RWPE1 (cell line): ENCODE measurements around the gene TACC2.

ENCODE experiments used
- CTCF ChIA-PET: fragments of 350-600 bp; sonication (Branson Sonifier 250); formaldehyde crosslinking; extraction: SDS; loops from one replicate; lab custom pipeline; 2021; lab: Yijun Ruan, JAX
- POLR2A ChIA-PET: fragments of 400-600 bp; formaldehyde crosslinking; extraction: SDS; loops from one replicate; lab custom pipeline; 2020; ENCODE audit warnings: antibody characterized with exemption; ENCODE audit not compliant: low non-redundant PET; lab: Yijun Ruan, JAX
- DNase-seq: peaks from one replicate; pipeline ENCODE4 v3.0.0; 2012; ENCODE audit warnings: low spot score
- H3K27ac ChIP-seq: fragments of 450-650 bp; 2 replicates; pipeline ENCODE4 v1.5.1; 2017
- TF ChIP-seq, protein P1 (sequence below): fragments of 450-650 bp; conservative IDR thresholded peaks from 2 replicates; pipeline ENCODE4 v1.5.1; 2017; ENCODE audit warnings: low read depth, mild to moderate bottlenecking

Gene TACC2

DNA sequence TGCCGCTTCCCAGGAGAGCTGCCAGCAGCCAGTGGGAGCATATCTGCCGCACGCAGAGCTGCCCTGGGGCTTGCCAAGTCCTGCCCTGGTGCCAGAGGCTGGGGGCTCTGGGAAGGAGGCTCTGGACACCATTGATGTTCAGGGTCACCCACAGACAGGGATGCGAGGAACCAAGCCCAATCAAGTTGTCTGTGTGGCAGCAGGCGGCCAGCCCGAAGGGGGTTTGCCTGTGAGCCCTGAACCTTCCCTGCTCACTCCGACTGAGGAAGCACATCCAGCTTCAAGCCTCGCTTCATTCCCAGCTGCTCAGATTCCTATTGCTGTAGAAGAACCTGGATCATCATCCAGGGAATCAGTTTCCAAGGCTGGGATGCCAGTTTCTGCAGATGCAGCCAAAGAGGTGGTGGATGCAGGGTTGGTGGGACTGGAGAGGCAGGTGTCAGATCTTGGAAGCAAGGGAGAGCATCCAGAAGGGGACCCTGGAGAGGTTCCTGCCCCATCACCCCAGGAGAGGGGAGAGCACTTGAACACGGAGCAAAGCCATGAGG lies 94.6 kb downstream of the TACC2 start:
- POLR2A ChIA-PET, result no interaction called here
- TF ChIP-seq, protein P1, sequence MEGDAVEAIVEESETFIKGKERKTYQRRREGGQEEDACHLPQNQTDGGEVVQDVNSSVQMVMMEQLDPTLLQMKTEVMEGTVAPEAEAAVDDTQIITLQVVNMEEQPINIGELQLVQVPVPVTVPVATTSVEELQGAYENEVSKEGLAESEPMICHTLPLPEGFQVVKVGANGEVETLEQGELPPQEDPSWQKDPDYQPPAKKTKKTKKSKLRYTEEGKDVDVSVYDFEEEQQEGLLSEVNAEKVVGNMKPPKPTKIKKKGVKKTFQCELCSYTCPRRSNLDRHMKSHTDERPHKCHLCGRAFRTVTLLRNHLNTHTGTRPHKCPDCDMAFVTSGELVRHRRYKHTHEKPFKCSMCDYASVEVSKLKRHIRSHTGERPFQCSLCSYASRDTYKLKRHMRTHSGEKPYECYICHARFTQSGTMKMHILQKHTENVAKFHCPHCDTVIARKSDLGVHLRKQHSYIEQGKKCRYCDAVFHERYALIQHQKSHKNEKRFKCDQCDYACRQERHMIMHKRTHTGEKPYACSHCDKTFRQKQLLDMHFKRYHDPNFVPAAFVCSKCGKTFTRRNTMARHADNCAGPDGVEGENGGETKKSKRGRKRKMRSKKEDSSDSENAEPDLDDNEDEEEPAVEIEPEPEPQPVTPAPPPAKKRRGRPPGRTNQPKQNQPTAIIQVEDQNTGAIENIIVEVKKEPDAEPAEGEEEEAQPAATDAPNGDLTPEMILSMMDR, result no peak
- H3K27ac ChIP-seq, result peak overlapping the region; percentile 99
- CTCF ChIA-PET, result no interaction called here
- no peak for DNase-seq

DNA sequence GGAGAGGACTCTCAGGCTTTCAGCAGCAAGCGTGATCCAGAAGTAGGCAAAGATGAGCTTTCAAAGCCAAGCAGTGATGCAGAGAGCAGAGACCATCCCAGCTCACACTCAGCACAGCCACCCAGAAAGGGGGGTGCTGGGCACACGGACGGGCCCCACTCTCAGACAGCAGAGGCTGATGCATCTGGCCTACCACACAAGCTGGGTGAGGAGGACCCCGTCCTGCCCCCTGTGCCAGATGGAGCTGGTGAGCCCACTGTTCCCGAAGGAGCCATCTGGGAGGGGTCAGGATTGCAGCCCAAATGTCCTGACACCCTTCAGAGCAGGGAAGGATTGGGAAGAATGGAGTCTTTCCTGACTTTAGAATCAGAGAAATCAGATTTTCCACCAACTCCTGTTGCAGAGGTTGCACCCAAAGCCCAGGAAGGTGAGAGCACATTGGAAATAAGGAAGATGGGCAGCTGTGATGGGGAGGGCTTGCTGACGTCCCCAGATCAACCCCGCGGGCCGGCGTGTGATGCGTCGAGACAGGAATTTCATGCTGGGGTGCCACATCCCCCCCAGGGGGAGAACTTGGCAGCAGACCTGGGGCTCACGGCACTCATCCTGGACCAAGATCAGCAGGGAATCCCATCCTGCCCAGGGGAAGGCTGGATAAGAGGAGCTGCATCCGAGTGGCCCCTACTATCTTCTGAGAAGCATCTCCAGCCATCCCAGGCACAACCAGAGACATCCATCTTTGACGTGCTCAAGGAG lies 95.5 kb downstream of the TACC2 start:
- DNase-seq, result no peak
- ChIA-PET POLR2A (interaction anchor here (1.7 kb wide), 1 partner anchor 29 kb away, joined by 7 read pairs; no protein-coding TSS in a partner anchor), CTCF (no interaction called here)

DNA sequence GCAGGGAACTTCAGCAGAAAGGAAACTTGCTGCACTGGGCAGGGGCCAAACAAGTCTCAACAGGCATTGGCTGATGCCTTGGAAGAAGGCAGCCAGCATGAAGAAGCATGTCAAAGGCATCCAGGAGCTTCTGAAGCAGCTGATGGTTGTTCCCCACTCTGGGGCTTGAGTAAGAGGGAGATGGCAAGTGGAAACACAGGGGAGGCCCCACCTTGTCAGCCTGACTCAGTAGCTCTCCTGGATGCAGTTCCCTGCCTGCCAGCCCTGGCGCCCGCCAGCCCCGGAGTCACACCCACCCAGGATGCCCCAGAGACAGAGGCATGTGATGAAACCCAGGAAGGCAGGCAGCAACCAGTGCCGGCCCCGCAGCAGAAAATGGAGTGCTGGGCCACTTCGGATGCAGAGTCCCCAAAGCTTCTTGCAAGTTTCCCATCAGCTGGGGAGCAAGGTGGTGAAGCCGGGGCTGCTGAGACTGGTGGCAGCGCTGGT lies 96.5 kb downstream of the TACC2 start:
- DNase-seq, result peak; percentile 95
- TF ChIP-seq, protein P1, result no peak
- CTCF ChIA-PET, result interaction anchor here (0.8 to 1.3 kb wide), 3 partner anchors 27 to 34 kb away, joined by 4 to 10 read pairs (median 5); no protein-coding TSS in a partner anchor
- POLR2A ChIA-PET, result interaction anchor here (0.7 to 1.7 kb wide), 3 partner anchors 16 to 28 kb away, joined by 3 to 7 read pairs (median 4); no protein-coding TSS in a partner anchor
- peak overlapping the region; percentile 99 for H3K27ac ChIP-seq

More for the DNA sequence above, 95.5 kb downstream of the TACC2 start:
- TF ChIP-seq, protein P1, result no peak
- peak overlapping the region; percentile 99 for H3K27ac ChIP-seq

- H3K27ac ChIP-seq, result peak overlapping the region; percentile 99
- POLR2A ChIA-PET, result interaction anchor here (0.5 to 1.7 kb wide), 3 partner anchors 23 to 117 kb away, joined by 3 to 8 read pairs (median 7); no protein-coding TSS in a partner anchor
- CTCF ChIA-PET, result interaction anchor here (0.6 to 1.8 kb wide), 6 partner anchors 23 to 285 kb away, joined by 3 to 10 read pairs (median 4); partner anchors contain the start of gene NSMCE4A
- DNase-seq, result no peak
- TF ChIP-seq, protein P1, result no peak
Observed at GRCh38 chr10:122086416-122087240, 97.7 kb downstream of the TACC2 start.

GRCh38 chr10:122087436-122087835 lies 98.5 kb downstream of the TACC2 start:
- H3K27ac ChIP-seq, result peak overlapping the region; percentile 99
- ChIA-PET POLR2A (no interaction called here), CTCF (interaction anchor here (0.6 to 1.8 kb wide), 4 partner anchors 24 to 284 kb away, joined by 4 to 6 read pairs (median 5); no protein-coding TSS in a partner anchor)
- no peak for DNase-seq
- TF ChIP-seq, protein P1, result no peak
